DND-41 (cell line): ENCODE results near the gene NKX6-1.

Experiments
- CTCF ChIP-seq: IDR thresholded peaks from 2 replicates; pipeline ENCODE4 v1.5.1; 2012; ENCODE audit warnings: borderline replicate concordance, low read length, moderate library complexity, mild to moderate bottlenecking; ENCODE audit not compliant: poor library complexity, severe bottlenecking; ENCODE audit errors: extremely low read depth
- EZH2 ChIP-seq: IDR thresholded peaks from 3 replicates; pipeline ENCODE4 v1.6.1; 2012; ENCODE audit warnings: borderline replicate concordance, low read depth, mild to moderate bottlenecking, moderate library complexity, low read length, inconsistent platforms; ENCODE audit not compliant: severe bottlenecking

- TF ChIP-seq CTCF (no peak), EZH2 (no peak)
These were observed 19.4 kb downstream of the NKX6-1 start for GRCh38 chr4:84479663-84480062.
